Raji (cell line): Measurements from ENCODE around the gene TOR1B.

ENCODE experiments used
- POLR2A ChIP-seq: IDR thresholded peaks from 2 replicates; pipeline ENCODE4 v1.6.1; 2011; ENCODE audit warnings: low read depth, low read length, control low read depth; ENCODE audit not compliant: insufficient read depth

The TOR1B gene

DNA sequence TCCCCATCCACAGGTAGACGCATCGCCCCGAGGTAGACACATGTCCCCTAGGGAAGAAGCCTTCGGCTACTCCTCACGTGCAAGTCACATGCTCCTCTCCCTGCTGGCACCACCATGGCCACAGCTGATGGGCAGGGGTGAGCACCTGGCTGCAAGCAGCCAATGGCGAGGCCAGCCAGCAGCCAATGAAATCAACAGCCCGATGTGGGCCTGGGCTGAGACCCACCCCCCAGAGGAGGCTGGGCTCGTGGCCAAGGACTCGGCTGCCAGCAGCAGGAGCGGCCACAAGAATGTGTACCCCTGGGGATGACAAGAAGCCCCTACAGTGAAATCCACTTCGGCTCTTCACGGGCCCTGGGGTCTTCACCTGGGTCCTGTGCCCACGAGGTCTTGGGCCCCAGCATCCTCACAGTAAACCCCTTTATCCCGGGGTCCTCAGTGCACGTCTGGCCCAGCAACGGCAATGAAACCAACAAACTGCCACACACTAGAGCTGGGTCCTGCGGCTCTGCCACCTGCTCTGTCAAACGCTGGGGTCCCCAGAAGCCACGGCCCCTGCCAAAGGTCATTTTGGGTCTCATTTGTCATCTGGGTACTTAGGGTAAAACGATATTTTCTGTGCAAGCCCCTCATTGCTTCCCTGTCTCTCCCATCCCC is 28.1 kb upstream of the TOR1B start:
- no peak for TF ChIP-seq POLR2A

DNA sequence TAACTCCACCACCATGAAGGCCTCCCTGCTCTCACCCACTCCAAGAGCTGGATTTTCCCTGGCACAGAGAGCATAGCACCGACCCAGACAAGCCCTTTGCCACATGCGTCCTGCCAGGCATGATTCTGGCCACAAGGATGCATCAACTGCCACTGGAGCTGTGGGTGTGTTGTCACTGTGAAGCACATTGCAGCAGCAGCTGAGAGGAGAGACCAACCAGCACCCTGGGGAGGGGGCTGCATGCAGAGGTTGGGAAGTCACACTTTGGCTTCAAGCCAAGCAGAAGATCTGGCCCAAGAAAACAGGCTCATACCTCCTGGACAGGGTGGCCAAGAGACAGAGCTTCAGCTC is 27.6 kb upstream of the TOR1B start:
- TF ChIP-seq POLR2A = no peak

DNA sequence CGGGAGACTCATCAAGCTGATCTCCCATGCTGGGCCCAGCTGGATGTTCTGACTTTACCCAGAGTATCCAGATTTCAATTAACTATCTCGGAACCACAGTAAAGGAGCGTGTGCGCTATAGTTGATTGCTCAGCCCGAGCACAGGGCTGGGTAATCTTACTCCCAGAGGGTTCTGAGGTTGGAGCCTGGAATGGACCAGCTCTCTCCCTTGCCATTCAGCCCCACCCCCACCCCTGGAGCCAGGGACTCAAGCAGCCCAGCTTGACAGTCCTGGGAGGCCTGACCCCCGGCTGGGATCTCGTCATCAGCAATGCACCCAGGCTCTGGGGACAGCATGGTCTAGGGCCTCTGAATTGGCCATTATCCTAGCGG is 26.4 kb upstream of the TOR1B start:
- TF ChIP-seq POLR2A = no peak

DNA sequence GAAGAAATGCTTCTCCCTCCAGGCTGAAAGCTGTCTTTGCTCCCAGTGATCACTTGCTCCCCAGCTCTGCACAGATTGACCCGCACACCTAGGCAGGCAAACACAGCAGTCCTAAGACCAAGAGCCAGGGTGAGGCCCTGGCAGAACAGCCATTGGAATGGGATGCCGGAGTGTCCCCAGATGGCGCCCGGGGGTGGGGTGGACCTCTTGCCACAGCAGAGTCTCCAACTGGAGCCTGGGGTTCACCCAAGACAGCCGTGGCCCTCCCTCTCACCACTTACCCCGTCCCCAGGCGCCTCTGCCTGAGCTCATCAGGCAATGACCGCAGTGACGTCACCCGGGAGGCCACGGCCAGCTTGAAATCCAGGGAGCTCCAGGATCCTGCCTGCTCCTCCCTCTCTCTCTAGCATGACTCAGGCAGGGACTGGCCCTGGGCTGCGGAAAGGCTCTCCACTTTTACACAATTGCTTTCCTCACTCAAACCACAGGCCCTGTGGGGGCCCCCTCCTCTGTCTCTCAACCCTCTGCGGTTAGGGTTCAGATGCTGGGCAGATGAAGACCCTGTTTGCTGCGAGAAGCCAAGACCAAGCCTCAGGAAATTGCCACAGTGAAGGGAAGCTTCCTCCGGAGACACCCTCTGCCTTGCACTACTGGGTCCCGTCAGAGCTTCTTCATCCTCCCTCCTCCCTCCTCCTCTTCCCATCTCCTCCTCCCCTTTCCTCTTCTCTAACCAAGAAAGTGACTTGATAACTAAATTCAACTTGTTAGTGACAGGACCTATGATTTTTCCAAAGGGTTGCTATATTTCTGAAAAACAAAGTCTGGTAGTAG is 25.8 kb upstream of the TOR1B start:
- TF ChIP-seq POLR2A = no peak

DNA sequence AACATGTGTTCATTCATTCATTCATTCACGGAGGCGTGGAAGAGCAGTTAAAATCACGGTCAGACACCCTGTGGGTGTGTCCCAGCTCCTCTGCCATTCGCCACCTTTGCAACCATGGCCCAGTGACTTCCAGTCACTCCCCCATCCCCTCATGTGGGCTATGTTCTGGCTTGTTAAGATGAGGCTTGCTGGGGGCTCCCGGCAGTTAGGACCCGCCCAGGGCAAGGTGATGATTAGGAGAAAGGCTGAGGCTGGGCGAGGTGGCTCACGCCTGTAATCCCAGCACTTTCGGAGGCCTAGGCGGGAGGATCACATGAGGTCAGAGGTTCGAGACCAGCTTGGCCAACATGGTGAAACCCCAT is 25.2 kb upstream of the TOR1B start:
- no peak for TF ChIP-seq POLR2A

DNA sequence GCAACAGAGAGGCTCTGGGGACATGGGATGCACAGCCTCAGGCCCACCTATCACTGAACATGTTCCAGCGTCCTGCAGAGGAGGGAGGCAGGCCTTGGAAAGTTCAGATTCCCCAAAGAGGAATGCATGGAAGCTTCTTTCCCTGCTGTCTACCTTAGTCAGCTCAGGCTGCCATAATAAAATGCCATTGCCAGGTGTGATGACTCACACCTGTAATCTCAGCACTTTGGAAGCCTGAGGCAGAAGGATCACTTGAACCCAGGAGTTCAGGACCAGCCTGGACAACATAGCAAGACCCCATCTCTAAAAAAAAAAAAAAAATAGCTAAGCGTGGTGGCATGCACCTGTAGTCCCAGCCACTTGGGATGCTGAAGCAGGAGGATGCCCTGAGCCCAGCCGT is 24.5 kb upstream of the TOR1B start:
- TF ChIP-seq POLR2A = no peak

DNA sequence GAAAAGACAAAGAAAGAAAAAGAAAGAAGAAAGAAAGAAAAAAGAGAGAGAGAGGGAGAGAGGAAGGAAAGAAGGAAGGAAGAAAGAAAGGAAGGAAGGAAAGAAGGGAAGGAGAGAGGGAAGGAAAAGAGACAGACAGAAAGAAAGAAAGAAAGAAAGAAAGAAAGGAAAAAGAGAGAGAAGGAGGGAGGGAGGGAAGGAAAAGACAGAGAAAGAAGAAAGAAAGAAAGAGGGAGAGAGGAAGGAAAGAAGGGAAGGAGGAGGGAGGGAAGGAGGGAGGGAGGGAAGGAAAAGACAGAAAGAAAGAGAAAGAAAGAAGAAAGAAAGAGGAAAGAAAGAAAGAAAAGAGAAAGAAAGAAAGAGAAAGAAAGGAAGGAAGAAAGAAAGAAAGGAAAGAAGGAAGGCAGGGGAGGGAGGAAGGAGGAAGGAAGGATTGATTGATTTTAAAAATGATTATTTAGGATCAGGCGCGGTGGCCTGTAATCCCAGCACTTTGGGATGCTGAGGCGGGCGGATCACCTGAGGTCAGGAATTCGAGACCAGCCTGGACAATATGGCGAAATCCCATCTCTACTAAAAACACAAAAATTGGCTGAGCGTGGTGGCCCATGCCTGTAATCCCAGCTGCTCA is 23.3 kb upstream of the TOR1B start:
- no peak for TF ChIP-seq POLR2A

DNA sequence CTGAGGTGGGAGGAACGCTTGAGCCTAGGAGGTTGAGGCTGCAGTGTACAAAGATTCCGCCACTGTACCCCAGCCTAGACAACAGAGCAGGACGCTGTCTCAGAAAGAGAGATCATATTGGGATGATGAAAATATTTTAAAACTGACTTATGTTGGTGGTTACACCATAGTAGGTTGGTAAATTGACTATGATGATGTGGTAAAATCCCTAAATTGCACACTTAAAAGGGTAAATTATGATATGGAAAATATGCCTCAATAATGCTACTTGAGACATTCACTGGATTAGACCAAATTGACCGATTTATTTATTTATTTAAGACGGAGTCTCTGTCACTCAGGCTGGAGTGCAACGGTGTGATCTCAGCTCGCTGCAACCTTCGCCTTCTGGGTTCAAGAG is 21.9 kb upstream of the TOR1B start:
- TF ChIP-seq POLR2A = no peak

DNA sequence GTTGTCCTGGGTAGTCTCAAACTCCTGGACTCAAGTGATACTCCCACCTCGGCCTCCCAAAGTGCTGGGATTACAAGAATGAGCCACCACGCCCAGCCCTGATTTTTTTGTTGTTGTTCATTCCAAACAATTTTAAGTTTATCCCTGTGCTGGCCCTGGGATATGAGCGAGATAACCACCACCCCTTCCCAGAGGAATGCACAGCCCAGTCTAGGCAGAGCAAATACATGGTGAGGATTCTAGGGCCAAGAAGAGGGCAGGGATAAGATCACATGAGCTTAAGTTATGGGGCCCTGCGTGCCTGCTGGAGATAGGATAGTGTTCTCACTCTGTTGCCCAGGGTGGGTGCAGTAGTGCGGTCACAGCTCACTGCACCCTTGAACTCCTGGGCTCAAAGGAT is 21.0 kb upstream of the TOR1B start:
- no peak for TF ChIP-seq POLR2A

DNA sequence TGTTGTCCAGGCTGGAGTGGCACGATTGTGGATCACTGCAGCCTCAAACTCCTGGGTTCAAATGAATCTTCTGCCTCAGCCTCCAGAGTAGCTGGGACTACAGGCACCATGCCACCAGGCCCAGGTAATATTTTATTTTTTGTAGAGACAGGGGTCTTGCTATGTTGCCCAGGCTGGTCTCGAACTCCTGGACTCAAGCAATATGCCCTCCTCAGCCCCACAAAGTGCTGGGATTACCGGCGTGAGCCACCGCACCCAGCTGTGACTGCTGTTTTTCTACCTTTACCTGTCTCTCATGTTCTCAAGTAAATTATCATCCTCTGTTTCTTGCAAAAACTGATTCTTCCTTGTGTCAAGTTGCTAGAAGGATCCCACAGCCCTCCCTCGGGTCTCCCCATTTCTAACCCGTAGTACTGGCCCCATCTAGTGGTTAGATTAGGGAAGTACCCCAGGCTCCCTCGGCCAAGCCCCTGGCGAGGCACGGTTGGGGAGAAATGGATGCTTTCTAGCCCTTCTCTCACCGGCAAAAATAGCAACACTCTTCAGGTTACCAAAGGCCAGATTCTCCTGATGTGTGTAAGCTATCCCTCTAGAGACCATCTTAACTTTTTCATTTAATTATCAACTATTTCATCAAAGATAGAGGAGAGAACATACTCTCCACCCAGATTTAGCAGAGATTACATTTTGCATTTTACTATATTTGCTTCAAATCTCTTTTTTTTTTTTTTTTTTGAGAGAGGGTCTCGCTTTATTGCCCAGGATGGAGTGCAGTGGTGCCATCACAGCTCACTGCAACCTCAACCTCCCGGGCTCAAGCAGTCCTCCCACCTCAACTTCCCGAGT is 19.2 kb upstream of the TOR1B start:
- TF ChIP-seq POLR2A = no peak

DNA sequence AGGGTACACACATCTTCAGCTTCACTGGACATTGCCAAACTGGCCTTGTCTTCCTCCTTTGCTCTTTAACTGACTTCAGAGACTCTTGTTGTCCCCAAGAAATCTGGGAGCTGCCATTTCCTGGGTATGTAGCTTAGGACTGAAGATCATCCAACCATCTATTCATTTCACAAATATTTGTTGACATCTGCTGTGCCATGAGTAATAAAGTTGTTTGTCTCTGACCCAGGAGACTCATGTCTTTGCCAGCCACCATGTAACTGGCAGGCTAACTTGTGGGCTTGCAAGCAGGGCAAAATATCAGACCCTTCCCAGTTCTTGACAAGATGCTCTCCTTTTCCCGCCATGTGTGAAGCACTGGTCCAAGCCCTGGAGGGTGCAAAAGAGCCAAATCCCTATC is 17.1 kb upstream of the TOR1B start:
- TF ChIP-seq POLR2A = no peak

DNA sequence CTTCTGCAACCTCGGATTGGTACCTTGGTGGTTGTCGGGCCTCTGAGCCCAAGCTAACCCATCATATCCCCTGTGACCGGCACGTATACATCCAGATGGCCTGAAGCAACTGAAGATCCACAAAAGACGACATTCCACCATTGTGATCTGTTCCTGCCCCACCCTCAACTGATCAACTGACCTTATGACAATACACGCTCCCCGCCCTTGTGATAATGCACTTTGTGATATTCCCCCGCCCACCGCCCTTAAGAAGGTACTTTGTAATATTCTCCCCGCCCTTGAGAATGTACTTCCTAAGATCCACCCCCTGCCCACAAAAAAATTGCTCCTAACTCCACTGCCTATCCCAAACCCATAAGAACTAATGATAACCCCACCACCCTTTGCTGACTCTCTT is 16.5 kb upstream of the TOR1B start:
- no peak for TF ChIP-seq POLR2A

DNA sequence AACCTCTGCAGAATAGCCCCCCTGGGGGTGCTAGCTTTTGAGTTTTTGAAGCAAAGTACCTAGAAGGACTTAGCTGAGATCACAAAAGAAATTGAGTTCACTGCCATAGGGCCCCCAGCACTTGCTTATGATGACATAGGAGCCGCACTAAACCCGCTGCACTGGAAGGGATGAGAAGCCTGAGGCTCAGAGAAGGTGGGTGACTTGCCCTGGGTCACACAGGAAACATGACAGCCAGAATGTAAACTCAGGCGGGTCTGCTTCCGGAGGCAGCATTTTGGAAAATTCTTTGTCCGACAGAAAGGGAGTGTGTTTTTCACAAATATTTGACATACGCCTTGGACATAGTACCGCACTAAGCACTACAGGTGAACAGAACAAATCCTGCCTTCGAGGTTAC is 8.4 kb upstream of the TOR1B start:
- no peak for TF ChIP-seq POLR2A

DNA sequence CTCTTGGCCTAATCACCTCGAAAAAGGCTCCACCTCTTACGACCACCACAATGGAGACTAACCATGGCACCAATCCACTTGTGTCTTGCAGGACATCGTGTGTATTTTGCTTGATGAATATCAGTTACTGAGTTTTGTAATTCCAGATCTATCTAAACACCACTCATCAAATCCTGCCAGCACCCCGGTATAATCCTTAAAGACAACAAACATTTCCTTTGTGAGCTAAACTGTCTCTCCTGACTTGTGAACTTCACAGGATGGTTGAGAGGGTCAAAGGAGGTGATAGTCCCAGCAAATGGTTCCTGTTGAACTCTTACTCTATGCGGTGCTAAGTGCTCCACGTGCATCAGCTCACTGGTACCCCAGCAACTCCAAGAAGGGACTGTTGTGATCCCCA is 4.0 kb upstream of the TOR1B start:
- TF ChIP-seq POLR2A = no peak

DNA sequence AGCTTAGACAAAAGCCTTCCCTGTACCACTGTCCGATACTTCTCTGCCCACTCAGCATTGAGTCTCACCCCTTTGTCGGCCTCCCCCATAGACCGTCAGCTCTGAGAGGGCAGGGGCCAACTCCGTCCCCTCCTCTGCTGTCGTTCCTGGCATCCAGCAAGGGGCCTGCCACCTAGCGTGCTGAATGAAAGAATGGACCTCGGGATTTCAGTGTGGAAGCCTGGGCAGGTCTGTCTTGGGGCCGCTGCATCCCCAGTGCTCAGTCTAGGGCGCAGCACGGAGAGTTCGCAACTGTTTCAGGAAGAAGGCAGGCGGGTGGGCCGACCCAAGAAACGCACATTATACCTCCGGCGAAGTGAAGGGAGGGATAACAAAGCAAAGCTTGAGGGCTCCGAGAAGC is 1.5 kb upstream of the TOR1B start:
- TF ChIP-seq POLR2A = no peak

DNA sequence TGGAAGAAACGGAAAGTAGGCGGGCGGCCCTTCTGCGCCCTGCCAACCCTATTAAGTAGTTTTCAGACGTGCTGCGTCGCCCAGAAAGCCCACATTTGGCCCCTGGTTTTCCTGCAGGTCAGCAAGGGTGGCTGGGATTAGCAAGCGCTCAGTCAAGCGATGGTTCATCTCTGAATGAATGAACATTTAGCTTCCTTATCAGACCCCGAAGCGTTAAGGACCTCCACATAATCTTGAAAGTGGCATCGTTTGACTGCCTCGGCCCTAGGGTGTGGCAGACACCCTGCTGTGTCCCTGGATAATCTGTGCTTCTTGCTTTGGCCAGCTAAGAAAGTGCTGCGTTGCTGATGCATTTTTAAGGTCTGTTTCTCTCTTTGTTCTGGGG is 684 bp downstream of the TOR1B start:
- no peak for TF ChIP-seq POLR2A
